ENCODE data around the gene TEX44. TPM values are rescaled to one million over a fixed set of nuclear protein-coding genes. Genes with fewer than 3 reads are reported as not detected.

The TEX44 gene
- total RNA-seq, 1 experiment from 2014 or later: not detected

DNA sequence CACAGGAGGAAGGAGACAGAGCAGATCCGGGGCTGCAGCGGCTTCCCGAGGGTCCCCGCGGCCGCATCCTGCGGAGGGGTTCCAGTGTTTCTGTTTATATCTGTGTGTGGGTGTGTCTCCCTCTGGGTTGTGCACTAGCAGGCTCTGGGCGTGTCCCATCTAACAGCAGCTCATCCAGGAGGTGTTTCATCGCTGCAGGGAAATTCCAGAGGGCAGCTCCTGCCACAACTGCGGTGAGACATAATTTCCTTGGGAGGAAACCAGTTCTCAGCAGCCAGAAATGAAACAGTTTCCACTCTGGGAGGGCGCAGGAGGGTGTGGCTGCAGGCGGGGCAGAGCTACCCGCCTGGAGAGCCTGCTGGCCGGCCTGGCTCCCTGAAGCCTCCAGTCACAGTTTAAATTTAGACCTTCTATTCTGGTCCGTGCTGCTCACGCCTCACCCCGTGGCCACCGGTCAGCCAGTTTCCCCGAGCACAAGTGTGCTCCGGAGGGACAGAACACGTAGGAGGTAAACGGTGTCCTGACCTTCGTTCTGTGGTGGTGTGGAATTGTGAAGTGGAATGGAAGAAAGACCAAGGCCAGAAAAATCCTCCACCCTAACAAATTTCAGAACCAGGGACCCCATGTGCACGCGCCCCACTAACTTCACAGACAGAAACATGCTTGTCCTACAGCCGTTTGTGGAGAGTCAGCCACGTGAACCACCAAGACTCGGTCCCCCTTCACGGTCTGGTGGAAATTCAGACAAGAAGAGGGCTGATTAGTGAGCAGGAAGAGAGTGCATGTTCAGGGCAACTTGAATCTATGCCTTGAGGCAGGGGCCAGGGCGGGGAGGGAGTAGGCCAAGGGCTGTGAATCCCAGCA is 50.2 kb downstream of the TEX44 start:
- no peaks in the 10 kb centered on the region for H3K27me3 ChIP-seq (replicated peaks)
- H3K36me3 ChIP-seq: no peaks in the 10 kb centered on the region
- DNase-seq (ENCODE audit: low read depth in 1 of 2, low spot score in 2 of 2): peak; percentile 97 to 98
- H3K4me1 ChIP-seq (replicated peaks): peaks cover 72% of the 10 kb centered on the region
- H3K9me3 ChIP-seq (replicated peaks): no peaks in the 10 kb centered on the region
- peak overlapping the region; percentile 85 for H3K27ac ChIP-seq
- H3K4me3 ChIP-seq: no peak overlapping the region; the same call in 1 of the 2 replicates

DNA sequence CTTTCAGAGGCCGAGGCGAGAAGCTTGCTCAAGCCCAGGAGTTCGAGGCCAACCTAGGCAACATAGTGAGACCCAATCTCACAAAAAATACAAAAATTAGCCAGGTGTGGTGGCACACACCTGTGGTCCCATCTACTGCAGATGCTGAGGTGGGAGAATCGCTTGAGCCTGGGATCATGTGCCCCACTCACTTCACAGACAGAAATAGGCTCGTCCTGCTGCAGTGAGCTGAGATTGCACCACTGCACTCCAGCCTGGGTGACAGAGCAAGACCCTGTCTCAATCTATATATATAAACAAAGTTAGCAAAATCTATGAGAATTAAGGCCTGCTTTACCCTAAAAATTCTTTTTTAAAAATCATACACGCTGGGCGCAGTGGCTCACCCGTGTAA is 50.8 kb downstream of the TEX44 start:
- Histone ChIP-seq H3K27ac (peak overlapping the region; percentile 85), H3K36me3 (no peaks in the 10 kb centered on the region), H3K4me3 (no peak overlapping the region), H3K4me1 (replicated peaks) (peaks cover 72% of the 10 kb centered on the region), H3K27me3 (replicated peaks) (no peaks in the 10 kb centered on the region), H3K9me3 (replicated peaks) (no peaks in the 10 kb centered on the region)
- DNase-seq (ENCODE audit: low read depth in 1 of 2, low spot score in 2 of 2): no peak

Other genes starting within 250 kb of the TEX44 start
- not detected in 2 replicates for gene B3GNT7, start 197.2 kb upstream of the TEX44 start, total RNA-seq (2014; rRNA removed; shearing (Covaris generic))
- 257 and 292 TPM in 2 replicates for gene NCL, start 128.4 kb upstream of the TEX44 start, total RNA-seq (2014; rRNA removed; shearing (Covaris generic))
- 0.21 and 1.0 TPM in 2 replicates for gene NMUR1, start 62.4 kb upstream of the TEX44 start, total RNA-seq (2014; rRNA removed; shearing (Covaris generic))
- 971 and 998 TPM in 2 replicates for gene PTMA, start 115.7 kb downstream of the TEX44 start, total RNA-seq (2014; rRNA removed; shearing (Covaris generic))
- gene PDE6D, start 188.4 kb downstream of the TEX44 start, total RNA-seq (2014; rRNA removed; shearing (Covaris generic)): 27.1 and 34.2 TPM in 2 replicates
- 12.3 and 24.9 TPM in 2 replicates for gene COPS7B, start 193.6 kb downstream of the TEX44 start, total RNA-seq (2014; rRNA removed; shearing (Covaris generic))

Data from SJSA1 (cell line).